ENCODE data around the gene TNMD. TPM values are rescaled to one million over a fixed set of nuclear protein-coding genes. Genes with fewer than 3 reads are reported as not detected.

The TNMD gene
- total and polyA plus RNA-seq, 2 of the 4 experiments (the other 2 are of a cell fraction) = not detected

DNA sequence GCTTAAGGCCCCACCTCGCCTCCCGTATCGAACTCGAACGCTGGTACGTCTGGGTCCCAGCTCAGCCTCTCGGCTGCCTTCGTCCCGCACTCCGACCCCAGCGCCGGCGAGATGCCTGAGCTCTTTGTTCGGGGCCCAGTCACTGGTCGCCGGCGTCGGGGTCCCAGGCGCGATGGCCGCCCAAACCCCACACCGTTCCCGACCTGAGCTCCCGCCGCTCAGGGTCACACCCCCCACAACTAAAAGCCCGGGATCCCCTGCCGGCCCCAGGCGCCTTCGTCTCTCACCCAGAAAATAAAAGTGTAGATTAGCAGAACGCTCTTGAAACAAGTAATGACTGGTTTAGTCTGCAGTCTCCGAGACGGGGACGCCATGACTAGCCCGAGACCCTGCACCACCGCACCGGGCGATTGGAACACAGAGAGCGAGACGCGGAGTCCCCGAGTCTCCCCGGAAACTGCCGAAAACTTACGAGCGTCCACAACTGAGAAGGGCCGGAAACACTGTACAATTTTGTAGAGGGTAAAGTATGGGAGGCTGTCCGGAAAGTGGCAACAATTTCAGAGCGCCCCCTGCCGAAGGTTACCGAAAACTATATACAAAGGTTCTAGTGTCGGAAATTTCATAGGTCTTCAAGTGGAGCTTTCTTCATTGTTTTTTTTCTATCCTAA is 51.7 kb downstream of the TNMD start, which contains the start of gene TSPAN6:
Gene TSPAN6 (minus strand): TSS at position 486 of the 671 bp plus-strand sequence. CDS start 112 bp downstream, at position 374.
- no peaks in the 10 kb centered on the region; the same call in 1 of the 2 replicates for H3K27me3 ChIP-seq (ENCODE audit: control insufficient read depth, insufficient read depth, low read length)
- no peak within 1 kb of the TSS for H2BK20ac ChIP-seq (ENCODE audit: low read depth, low read length)
- peak within 1 kb of the TSS; percentile 23; the same call in 1 of the 2 replicates for H2BK120ac ChIP-seq (ENCODE audit: low read depth, low read length)
- peak within 1 kb of the TSS; percentile 39 for H3K4ac ChIP-seq (ENCODE audit: low read depth, low read length)
- dilution Hi-C loops (cut with HindIII; ENCODE audit: low sequenced_read_pairs, unreplicated experiment) (no loop called here), in situ Hi-C loops (cut with MboI; ENCODE audit: low sequenced_read_pairs) (no loop called here), intact Hi-C loops (cut with micrococcal nuclease) (no loop called here)
- 0 out of 2 replicates have a peak, but pooled peaks cover 2% of the 10 kb centered on the region for H3K36me3 ChIP-seq (ENCODE audit: control insufficient read depth, insufficient read depth, low read length)
- no peak within 1 kb of the TSS for H2BK5ac ChIP-seq (ENCODE audit: low read depth, low read length, poor library complexity, severe bottlenecking)
- H4K20me1 ChIP-seq (ENCODE audit: insufficient read depth, low read length) = no peaks in the 10 kb centered on the region
- peak within 1 kb of the TSS; percentile 44 for H3K27ac ChIP-seq (ENCODE audit: insufficient read depth, low read length)
- no TSS peak for BruUV-seq (replicated peaks)
- no peaks in the 10 kb centered on the region for H3K4me1 ChIP-seq (ENCODE audit: control insufficient read depth, insufficient read depth, low read length)
- 0 out of 2 replicates have a peak within 1 kb of the TSS, but pooled peaks have one; percentile 3 for H3K56ac ChIP-seq (ENCODE audit: extremely low read depth, insufficient read depth, low read length)
- H3K79me1 ChIP-seq (ENCODE audit: low read depth in 1 of 2, low read length in 2 of 2) = no peaks in the 10 kb centered on the region
- WGBS, 2 experiments (ENCODE audit: extremely low coverage in 2 of 2, insufficient read length in 1 of 2) = 28% methylated on average over 17 of the region's 51 CpGs; no CpG with 5 or more reads in 1 of the 2 experiments
- peak within 1 kb of the TSS in 1 of 2 experiments; percentile 53; a peak in 1 of 4 replicates for H4K8ac ChIP-seq (ENCODE audit: low read depth in 2 of 2, low read length in 2 of 2)
- H4K5ac ChIP-seq (ENCODE audit: low read depth, low read length) = peak within 1 kb of the TSS; percentile 9; the same call in 1 of the 2 replicates
- H2BK15ac ChIP-seq (ENCODE audit: low read depth, low read length) = no peak within 1 kb of the TSS
- H3K9me3 ChIP-seq (ENCODE audit: control insufficient read depth, insufficient read depth, low read length) = no peaks in the 10 kb centered on the region
- CTCF ChIA-PET = interaction anchor here (0.6 to 1.7 kb wide), 7 partner anchors 10 to 132 kb away, joined by 3 to 7 read pairs (median 3); no protein-coding TSS in a partner anchor
- POLR2A ChIA-PET (ENCODE audit: unreplicated experiment) = interaction anchor here (1.5 to 1.8 kb wide), 2 partner anchors 13 to 22 kb away, joined by 4 to 12 read pairs; no protein-coding TSS in a partner anchor
- H3K9ac ChIP-seq (ENCODE audit: low read depth, low read length) = peak within 1 kb of the TSS; percentile 68
- H3K23ac ChIP-seq (ENCODE audit: low read depth, low read length) = peak within 1 kb of the TSS; percentile 45
- H2AK9ac ChIP-seq (replicated peaks; ENCODE audit: low read depth, low read length, poor library complexity) = peak within 1 kb of the TSS; percentile 23
- 0 out of 2 replicates have a peak within 1 kb of the TSS, but pooled peaks have one; percentile 30 for H4K91ac ChIP-seq (ENCODE audit: insufficient read depth, low read depth, low read length)
- no peaks in the 10 kb centered on the region for H3K9me1 ChIP-seq (ENCODE audit: insufficient read depth, low read length)
- no peak within 1 kb of the TSS for H3K18ac ChIP-seq (ENCODE audit: low read depth, low read length)
- peak within 1 kb of the TSS; percentile 63 for H3K4me3 ChIP-seq (ENCODE audit: insufficient read depth, low read depth, low read length)
- peak within 1 kb of the TSS; percentile 58 for H3K14ac ChIP-seq (replicated peaks; ENCODE audit: low read depth, low read length)
- DNase-seq (peak; percentile 84), ATAC-seq (ENCODE audit: low read depth) (peak; percentile 99)
- peak within 1 kb of the TSS; percentile 91 for H2AFZ ChIP-seq (replicated peaks; ENCODE audit: low read length, poor library complexity)
- H3K4me2 ChIP-seq (ENCODE audit: low read depth, low read length) = peak within 1 kb of the TSS; percentile 81
- no peak within 1 kb of the TSS for H2AK5ac ChIP-seq (ENCODE audit: low read depth, low read length)
- TF ChIP-seq MXI1 (IDR thresholded peaks at IDR 0.05; ENCODE audit: borderline replicate concordance, low read depth, low read length) (no peak), SMC3 (IDR thresholded peaks at IDR 0.05; ENCODE audit: low read depth, low read length) (no peak; the same call in 1 of the 2 replicates), POLR2A (IDR thresholded peaks at IDR 0.05; ENCODE audit: low read depth, low read length) (peak; percentile 48; the same call in 1 of the 2 replicates), RFX5 (IDR thresholded peaks at IDR 0.05; ENCODE audit: low read depth, low read length) (no peak), RAD21 (IDR thresholded peaks at IDR 0.05; ENCODE audit: low read length) (peak; percentile 39), MAFK (IDR thresholded peaks at IDR 0.05; ENCODE audit: low read depth, low read length) (no peak), CEBPB (IDR thresholded peaks at IDR 0.05; ENCODE audit: low read depth, low read length) (no peak), ELK1 (IDR thresholded peaks at IDR 0.05; ENCODE audit: borderline replicate concordance, low read depth, low read length) (no peak), CHD1 (IDR thresholded peaks at IDR 0.05; ENCODE audit: low read depth, low read length) (no peak), FOS (IDR thresholded peaks at IDR 0.05; ENCODE audit: low read depth, low read length) (no peak), BHLHE40 (IDR thresholded peaks at IDR 0.05; ENCODE audit: low read depth, low read length) (no peak), MAZ (IDR thresholded peaks at IDR 0.05; ENCODE audit: borderline replicate concordance, low read depth, low read length) (no peak)
- TF ChIP-seq, protein P1, sequence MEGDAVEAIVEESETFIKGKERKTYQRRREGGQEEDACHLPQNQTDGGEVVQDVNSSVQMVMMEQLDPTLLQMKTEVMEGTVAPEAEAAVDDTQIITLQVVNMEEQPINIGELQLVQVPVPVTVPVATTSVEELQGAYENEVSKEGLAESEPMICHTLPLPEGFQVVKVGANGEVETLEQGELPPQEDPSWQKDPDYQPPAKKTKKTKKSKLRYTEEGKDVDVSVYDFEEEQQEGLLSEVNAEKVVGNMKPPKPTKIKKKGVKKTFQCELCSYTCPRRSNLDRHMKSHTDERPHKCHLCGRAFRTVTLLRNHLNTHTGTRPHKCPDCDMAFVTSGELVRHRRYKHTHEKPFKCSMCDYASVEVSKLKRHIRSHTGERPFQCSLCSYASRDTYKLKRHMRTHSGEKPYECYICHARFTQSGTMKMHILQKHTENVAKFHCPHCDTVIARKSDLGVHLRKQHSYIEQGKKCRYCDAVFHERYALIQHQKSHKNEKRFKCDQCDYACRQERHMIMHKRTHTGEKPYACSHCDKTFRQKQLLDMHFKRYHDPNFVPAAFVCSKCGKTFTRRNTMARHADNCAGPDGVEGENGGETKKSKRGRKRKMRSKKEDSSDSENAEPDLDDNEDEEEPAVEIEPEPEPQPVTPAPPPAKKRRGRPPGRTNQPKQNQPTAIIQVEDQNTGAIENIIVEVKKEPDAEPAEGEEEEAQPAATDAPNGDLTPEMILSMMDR (conservative IDR thresholded peaks at IDR 0.05; ENCODE audit: low read depth, low read length) = peak; percentile 66
- TF ChIP-seq, protein P2, sequence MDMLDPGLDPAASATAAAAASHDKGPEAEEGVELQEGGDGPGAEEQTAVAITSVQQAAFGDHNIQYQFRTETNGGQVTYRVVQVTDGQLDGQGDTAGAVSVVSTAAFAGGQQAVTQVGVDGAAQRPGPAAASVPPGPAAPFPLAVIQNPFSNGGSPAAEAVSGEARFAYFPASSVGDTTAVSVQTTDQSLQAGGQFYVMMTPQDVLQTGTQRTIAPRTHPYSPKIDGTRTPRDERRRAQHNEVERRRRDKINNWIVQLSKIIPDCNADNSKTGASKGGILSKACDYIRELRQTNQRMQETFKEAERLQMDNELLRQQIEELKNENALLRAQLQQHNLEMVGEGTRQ (IDR thresholded peaks at IDR 0.05; ENCODE audit: low read depth, low read length) = no peak

All from IMR-90 (cell line).